IPS-18a (cell line): ENCODE results near the gene WDR86.

ENCODE experiments used
- H3K27ac ChIP-seq: one replicate; pipeline ENCODE4 v1.5.1; 2013; ENCODE audit warnings: low read length
- H3K27me3 ChIP-seq: one replicate; pipeline ENCODE4 v1.6.1; 2013; ENCODE audit warnings: mild to moderate bottlenecking, low read length; ENCODE audit not compliant: control insufficient read depth, insufficient read depth
- H3K36me3 ChIP-seq: one replicate; pipeline ENCODE4 v1.6.1; 2013; ENCODE audit warnings: low read depth, low read length; ENCODE audit not compliant: control insufficient read depth
- H3K4me1 ChIP-seq: one replicate; pipeline ENCODE4 v1.6.1; 2013; ENCODE audit warnings: low read depth, low read length; ENCODE audit not compliant: control insufficient read depth
- H3K4me3 ChIP-seq: one replicate; pipeline ENCODE4 v1.5.1; 2013; ENCODE audit warnings: low read length
- H3K9ac ChIP-seq: one replicate; pipeline ENCODE4 v1.6.1; 2013; ENCODE audit warnings: mild to moderate bottlenecking, low read length, moderate library complexity
- H3K9me3 ChIP-seq: one replicate; pipeline ENCODE4 v1.6.1; 2013; ENCODE audit warnings: low read depth, low read length; ENCODE audit not compliant: control insufficient read depth

The WDR86 gene

DNA sequence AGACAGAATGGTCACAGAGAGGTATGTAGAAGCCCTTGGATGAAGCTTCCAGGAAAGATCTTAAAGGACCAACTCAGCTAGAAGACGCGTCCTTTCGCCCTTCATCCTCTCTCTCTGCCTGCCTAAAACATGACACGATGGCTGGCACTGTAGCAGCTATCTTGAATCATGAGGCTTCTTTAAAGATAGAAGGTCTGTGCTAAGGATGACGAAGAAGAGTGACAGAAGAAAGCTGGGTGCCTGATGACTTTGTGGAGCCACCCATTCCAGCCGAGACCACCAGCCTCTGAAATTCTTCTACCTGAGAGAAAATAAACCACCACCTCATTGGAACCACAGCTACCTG is 25.5 kb downstream of the WDR86 start:
- Histone ChIP-seq H3K27ac (no peak overlapping the region), H3K36me3 (no peaks in the 10 kb centered on the region), H3K9ac (no peak overlapping the region), H3K9me3 (no peaks in the 10 kb centered on the region), H3K4me3 (no peak overlapping the region), H3K27me3 (peaks cover 32% of the 10 kb centered on the region), H3K4me1 (peaks cover 12% of the 10 kb centered on the region)

DNA sequence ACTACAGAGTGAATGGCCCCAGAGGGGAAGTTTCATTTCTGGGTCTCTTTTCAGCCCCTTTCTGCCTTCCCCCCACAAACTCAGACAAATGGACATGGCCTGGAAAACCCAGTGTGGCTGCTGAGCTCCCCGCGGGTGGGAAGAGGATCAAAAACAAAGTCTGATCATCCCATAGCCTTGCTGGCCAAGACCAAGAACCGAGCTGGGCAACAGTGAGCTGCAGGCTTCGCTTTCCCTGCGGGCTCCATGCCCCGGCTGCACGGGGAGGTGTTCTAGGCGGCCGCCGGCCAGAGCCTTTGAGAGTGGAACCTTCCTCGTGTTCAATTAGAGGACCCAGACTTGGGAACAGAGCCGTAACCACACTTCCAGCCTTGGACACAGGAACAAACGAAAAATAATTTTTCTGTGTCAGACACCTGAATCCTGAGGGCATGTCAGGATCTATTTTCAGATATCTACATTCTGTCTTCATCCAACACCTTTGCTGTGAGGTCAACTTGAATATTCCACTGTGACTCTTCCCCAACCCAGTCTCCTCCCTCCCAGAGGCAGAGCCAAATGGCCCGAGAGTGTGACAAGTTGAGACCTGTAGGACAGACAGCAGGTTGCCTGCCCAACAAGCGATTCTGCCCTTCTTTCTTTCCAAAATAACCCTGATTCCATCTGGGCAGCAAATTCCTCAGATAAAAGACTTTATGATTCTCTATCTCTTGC is 26.0 kb downstream of the WDR86 start:
- no peak overlapping the region for H3K9ac ChIP-seq
- H3K36me3 ChIP-seq: no peaks in the 10 kb centered on the region
- no peaks in the 10 kb centered on the region for H3K9me3 ChIP-seq
- H3K27me3 ChIP-seq: peaks cover 32% of the 10 kb centered on the region
- H3K4me3 ChIP-seq: no peak overlapping the region
- peaks cover 12% of the 10 kb centered on the region for H3K4me1 ChIP-seq
- no peak overlapping the region for H3K27ac ChIP-seq

DNA sequence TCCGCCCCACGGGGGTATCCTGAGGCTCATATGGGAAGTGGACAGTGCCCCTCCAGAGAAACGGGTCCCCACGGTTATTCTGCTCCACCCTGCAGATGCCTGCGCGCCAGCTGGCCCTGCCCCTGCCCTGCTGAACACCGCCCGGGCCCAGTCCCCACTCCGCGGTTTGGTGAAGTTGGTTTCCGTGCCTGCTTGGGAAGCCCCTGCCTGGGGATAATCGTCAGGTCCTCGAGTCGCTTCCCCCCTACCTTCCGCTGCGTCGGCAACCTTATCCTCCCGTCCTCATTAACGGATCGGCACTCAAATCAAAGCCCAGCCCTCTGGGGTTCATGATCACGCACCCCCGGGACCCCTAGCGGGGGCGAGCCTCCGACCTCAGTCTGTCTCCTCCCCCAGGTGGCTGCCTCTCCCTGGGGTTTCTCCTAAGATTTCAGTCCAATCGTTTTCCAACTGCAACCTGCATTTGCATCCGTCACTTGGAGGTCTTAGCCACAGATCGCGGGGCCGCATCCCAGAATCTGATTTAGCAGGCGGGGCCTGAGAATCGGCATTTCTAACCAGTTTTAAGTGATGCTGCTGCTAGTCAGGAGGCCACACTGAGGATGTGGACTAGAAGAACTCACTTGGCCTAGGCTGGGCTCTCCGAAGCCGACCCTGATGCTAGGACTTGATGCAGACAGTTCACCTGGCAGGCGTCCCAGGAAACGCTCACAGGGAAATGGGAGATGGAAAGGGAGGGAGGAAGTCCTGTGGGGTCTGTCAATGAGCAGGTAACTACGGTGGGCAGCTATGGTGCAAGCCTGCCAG is 27.6 kb downstream of the WDR86 start:
- peak overlapping the region; percentile 51 for H3K4me3 ChIP-seq
- H3K9me3 ChIP-seq: no peaks in the 10 kb centered on the region
- H3K9ac ChIP-seq: no peak overlapping the region
- H3K36me3 ChIP-seq: no peaks in the 10 kb centered on the region
- peaks cover 12% of the 10 kb centered on the region for H3K4me1 ChIP-seq
- no peak overlapping the region for H3K27ac ChIP-seq
- H3K27me3 ChIP-seq: peaks cover 32% of the 10 kb centered on the region

DNA sequence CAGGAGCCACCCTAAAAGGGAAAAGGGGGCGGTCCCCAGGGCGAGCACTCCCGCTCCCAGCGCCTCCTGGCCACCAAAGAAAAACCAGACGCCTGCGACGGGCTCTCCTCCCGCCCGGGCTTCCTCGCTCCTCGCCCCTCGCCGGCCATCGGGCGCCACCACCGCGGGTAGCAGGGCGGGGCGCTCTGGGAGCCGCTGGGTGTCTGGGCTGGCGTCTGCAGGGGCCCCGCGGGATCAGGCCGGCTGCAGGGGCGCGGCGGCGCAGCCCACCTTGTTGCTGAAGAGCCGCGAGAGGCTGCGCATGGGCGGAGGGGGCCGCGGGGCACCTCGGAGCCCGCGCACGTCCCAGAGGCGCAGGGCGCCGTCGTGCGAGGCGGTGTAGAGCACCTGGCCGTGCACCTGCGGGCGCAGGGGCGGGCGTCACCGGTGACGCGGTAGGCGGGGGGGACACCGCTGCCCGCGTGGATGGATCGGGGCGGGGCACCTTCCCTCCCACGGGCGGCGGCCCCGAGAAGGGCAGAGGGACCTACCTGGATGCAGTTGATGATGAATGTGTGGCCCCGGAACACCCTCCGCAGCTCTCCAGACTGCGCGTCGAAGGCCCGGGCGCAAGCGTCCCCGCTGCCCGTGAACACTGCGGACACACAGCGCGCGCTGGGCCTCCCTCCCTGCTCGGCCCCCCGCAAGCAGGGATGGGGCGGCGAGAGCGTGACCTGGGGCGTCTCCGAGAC is 28.3 kb downstream of the WDR86 start:
- no peaks in the 10 kb centered on the region for H3K9me3 ChIP-seq
- H3K27me3 ChIP-seq: peaks cover 32% of the 10 kb centered on the region
- H3K4me3 ChIP-seq: peak overlapping the region; percentile 51
- H3K36me3 ChIP-seq: peaks cover 3% of the 10 kb centered on the region
- no peak overlapping the region for H3K27ac ChIP-seq
- H3K9ac ChIP-seq: no peak overlapping the region
- H3K4me1 ChIP-seq: peaks cover 12% of the 10 kb centered on the region

DNA sequence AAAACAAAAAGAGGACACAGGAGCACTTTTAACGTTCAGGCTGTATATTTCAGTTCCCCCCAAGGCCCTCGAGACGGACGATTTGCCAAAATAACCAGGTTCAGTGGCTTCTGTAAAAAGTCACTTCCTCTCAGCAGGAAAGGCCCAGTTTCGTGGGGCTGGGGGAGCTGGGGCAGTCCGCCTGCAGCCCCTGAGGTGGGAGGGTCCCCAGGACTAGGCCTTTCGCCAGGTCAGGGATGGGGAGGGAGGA is 28.8 kb downstream of the WDR86 start:
- peaks cover 6% of the 10 kb centered on the region for H3K36me3 ChIP-seq
- H3K4me1 ChIP-seq: peaks cover 12% of the 10 kb centered on the region
- no peak overlapping the region for H3K27ac ChIP-seq
- peak overlapping the region; percentile 51 for H3K4me3 ChIP-seq
- peaks cover 32% of the 10 kb centered on the region for H3K27me3 ChIP-seq
- no peaks in the 10 kb centered on the region for H3K9me3 ChIP-seq
- no peak overlapping the region for H3K9ac ChIP-seq

DNA sequence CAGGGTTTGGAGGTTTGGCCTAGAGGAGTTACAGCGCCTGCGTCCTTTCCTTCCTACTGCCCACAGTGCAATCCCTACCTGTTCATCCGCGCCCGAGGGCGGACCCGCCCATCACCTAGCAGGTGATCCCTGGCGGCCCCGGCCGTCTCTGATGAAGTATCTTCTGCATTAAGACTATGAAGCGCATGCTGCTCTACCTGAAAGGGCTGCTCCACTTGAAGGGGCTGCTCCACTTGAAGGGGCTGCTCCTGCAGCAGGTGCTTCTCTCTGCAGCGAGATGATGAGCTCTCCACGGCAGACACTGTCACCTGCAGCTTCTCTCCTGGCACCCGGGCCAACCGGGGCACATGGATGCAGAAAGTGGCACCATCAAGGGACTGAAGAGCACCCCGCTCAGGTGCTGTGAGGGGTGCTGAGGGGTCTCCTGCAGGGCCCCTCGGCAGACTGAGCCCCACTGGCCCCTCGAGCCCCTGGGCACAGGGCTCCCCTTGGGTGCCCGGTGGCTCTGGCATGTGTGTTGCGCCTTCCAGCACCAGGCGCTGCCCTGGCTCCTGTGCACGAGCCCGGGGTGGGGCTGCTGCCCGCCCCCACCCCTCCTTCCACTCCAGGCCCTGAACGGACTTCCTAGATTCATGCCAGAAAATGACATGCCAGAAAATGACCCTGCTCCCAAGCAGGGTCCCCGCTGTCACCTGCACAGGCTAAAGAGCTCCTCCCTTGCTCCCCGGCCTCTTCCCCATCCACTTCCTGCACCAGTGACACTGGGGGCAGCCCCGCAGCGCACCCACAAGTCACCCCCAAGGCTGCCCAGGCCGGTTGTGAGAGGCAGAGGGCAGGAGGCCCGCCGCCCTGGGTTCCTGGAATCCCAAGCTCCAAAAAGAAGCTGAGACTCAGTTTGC is 29.4 kb downstream of the WDR86 start:
- H3K27me3 ChIP-seq: peaks cover 32% of the 10 kb centered on the region
- H3K9me3 ChIP-seq: no peaks in the 10 kb centered on the region
- H3K9ac ChIP-seq: no peak overlapping the region
- H3K27ac ChIP-seq: no peak overlapping the region
- H3K36me3 ChIP-seq: peaks cover 6% of the 10 kb centered on the region
- peak overlapping the region; percentile 51 for H3K4me3 ChIP-seq
- peaks cover 12% of the 10 kb centered on the region for H3K4me1 ChIP-seq

DNA sequence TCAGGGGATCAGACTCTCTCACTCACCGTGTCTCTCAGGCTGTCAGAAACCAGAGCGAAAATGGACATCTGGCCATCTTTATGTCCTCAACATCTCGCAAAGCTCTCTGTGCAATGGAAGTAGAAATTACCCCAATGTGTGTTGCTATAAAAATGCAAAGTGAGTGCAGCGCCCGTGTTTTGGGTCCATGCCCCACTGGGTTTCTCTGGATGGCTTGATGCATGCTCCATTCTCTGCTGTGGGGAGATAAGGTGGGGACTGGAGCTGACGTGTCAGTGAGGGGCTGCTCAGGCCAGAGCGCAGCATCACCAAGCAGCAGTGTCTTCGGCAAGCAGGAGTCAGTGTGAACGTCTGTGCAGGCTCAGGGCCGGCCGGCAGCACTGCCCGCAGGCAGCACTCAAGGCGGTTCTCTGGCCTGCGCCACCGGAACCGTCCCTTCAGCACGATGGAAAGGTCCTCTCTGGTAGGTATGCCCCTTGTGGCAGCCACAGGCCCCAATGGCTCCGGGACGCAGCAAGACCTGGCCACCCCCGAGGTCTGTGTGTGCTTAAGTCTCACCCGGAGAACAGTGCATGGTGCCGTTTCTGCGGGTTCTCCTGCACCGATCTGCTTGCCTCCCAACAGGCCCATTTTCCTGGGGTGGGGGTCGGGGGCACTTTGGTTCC is 30.2 kb downstream of the WDR86 start:
- no peak overlapping the region for H3K9ac ChIP-seq
- H3K36me3 ChIP-seq: peaks cover 6% of the 10 kb centered on the region
- H3K4me3 ChIP-seq: no peak overlapping the region

DNA sequence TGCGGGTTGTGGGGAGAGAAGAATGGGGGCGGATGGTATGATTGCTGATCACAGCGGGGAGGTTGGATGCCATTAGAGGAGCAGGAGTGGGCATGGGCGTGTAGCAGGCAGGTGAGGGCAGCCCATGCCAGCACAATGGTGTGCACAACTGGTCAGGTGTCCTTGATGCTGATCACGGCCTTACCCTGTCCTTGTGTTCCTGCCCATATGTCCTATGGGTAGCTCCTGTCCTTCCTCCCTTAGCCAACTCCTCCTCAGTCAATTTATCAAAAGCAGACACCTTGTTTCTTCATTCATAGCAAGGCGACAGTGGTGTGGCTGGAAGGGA is 30.7 kb downstream of the WDR86 start:
- H3K4me1 ChIP-seq: peaks cover 12% of the 10 kb centered on the region
- no peaks in the 10 kb centered on the region for H3K9me3 ChIP-seq
- H3K27ac ChIP-seq: no peak overlapping the region
- H3K4me3 ChIP-seq: no peak overlapping the region
- H3K9ac ChIP-seq: no peak overlapping the region
- peaks cover 26% of the 10 kb centered on the region for H3K27me3 ChIP-seq
- H3K36me3 ChIP-seq: peaks cover 6% of the 10 kb centered on the region

More for the DNA sequence above, 30.2 kb downstream of the WDR86 start:
- Histone ChIP-seq H3K27ac (no peak overlapping the region), H3K4me1 (peaks cover 12% of the 10 kb centered on the region), H3K9me3 (no peaks in the 10 kb centered on the region), H3K27me3 (peaks cover 31% of the 10 kb centered on the region)

DNA sequence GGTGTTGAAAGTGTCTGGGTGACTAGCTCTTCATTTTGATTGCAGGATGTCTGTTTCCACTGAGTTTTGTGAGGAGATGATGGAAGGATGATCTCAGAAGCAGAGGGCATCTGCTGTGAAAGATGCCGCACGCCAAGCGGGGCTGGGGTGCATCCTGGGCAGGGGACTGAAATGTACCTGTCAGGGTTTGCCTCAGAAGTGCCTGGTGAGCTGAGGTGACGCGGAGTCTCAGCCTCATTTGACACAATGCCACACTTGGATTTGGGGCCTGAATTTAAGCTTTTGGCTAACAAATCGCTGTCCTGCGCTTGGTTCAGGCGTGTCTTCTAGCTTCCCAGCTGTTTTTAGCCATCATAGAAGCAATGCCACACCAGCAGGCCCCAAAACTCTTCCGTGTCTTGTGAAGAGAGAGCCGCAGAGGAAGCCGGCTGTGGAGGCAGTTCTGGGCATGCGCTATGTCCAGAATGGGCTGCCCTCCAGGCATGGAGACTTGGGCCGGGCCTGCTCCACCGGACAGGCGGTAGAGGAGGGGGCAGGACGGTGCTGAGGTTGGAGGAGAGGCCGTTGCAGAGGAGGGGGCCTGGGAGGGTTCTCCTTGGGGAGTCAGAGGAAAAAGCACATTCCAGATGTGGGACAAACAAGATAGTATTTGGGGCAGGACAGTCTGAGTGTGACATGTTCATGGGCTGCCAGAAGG is 31.2 kb downstream of the WDR86 start:
- H3K27me3 ChIP-seq: peaks cover 21% of the 10 kb centered on the region
- peaks cover 16% of the 10 kb centered on the region for H3K4me1 ChIP-seq
- H3K4me3 ChIP-seq: no peak overlapping the region
- no peak overlapping the region for H3K9ac ChIP-seq
- H3K27ac ChIP-seq: no peak overlapping the region
- H3K9me3 ChIP-seq: no peaks in the 10 kb centered on the region
- peaks cover 6% of the 10 kb centered on the region for H3K36me3 ChIP-seq

DNA sequence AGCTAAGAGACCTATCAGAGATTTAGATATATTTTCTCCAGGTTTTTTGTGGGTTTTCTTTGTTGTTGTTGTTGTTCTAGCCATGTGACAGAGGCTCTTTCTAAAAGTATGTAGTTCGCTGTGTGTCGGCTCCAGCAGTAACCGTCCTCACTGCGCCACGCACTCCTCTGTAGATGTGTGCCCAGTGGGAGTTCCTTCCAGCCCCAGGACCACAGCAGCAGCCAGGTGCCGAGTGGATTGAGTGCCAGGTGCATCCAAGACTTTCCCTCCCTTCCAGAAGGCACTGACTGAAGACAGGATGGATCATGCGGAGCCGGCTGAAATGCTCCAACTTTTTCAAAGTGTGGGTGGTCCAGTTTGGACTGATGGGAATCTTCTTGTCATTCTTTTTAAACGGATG is 31.8 kb downstream of the WDR86 start:
- no peaks in the 10 kb centered on the region for H3K9me3 ChIP-seq
- peaks cover 16% of the 10 kb centered on the region for H3K27me3 ChIP-seq
- H3K36me3 ChIP-seq: peaks cover 6% of the 10 kb centered on the region
- H3K27ac ChIP-seq: no peak overlapping the region
- H3K9ac ChIP-seq: no peak overlapping the region
- H3K4me3 ChIP-seq: no peak overlapping the region
- peaks cover 22% of the 10 kb centered on the region for H3K4me1 ChIP-seq
